ENCODE data around the gene ARFGEF3. TPM values are rescaled to one million over a fixed set of nuclear protein-coding genes. Genes with fewer than 3 reads are reported as not detected.
"Not testable (repeated sequence)": the region's sequence is repeated elsewhere in the genome, so short reads cannot be mapped to it uniquely, and the experiment has no call there.

The ARFGEF3 gene
- total RNA-seq, 4 donors from 2014 or later = 1.2 to 3.3 (median 2.2) TPM

DNA sequence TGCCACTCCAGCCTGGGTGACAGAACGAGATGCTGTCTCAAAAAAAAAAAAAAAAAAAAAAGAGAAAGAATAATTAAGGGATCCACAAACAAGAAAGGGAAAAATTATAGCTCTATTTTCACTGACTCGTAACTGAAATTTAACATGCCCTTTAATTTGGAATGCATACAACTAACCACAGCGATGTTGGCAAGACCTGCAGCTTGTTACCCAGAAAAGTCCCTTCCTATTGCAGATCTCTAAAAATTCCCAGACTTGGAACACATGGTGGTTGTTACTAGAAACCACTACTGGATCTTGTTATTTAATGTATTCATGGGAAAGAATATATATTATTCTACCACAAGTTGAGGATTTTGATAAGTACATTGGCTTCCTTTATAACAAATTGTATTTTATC is 188.2 kb downstream of the ARFGEF3 start:
- intact Hi-C loops (cut with DNase I) = no loop called here
- Histone ChIP-seq H3K4me3 (no peak overlapping the region), H3K27ac (replicated peaks in 1 of 4) (no peak overlapping the region), H3K36me3 (no peaks in the 10 kb centered on the region), H3K9me3 (no peaks in the 10 kb centered on the region), H3K4me1 (peaks cover 3 to 10% (median 6%) of the 10 kb centered on the region in 4 donors), H3K27me3 (no peaks in the 10 kb centered on the region)
- TF ChIP-seq, protein P1, sequence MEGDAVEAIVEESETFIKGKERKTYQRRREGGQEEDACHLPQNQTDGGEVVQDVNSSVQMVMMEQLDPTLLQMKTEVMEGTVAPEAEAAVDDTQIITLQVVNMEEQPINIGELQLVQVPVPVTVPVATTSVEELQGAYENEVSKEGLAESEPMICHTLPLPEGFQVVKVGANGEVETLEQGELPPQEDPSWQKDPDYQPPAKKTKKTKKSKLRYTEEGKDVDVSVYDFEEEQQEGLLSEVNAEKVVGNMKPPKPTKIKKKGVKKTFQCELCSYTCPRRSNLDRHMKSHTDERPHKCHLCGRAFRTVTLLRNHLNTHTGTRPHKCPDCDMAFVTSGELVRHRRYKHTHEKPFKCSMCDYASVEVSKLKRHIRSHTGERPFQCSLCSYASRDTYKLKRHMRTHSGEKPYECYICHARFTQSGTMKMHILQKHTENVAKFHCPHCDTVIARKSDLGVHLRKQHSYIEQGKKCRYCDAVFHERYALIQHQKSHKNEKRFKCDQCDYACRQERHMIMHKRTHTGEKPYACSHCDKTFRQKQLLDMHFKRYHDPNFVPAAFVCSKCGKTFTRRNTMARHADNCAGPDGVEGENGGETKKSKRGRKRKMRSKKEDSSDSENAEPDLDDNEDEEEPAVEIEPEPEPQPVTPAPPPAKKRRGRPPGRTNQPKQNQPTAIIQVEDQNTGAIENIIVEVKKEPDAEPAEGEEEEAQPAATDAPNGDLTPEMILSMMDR (IDR thresholded peaks at IDR 0.05) = no peak
- TF ChIP-seq POLR2A (IDR thresholded peaks at IDR 0.05; ENCODE audit: low read depth) (no peak), POLR2AphosphoS5 (IDR thresholded peaks at IDR 0.05) (no peak), EP300 (IDR thresholded peaks at IDR 0.05) (no peak)
- DNase-seq (ENCODE audit: extremely low spot score) = no peak
- 78% methylated on average over 3 of the region's 3 CpGs for WGBS

DNA sequence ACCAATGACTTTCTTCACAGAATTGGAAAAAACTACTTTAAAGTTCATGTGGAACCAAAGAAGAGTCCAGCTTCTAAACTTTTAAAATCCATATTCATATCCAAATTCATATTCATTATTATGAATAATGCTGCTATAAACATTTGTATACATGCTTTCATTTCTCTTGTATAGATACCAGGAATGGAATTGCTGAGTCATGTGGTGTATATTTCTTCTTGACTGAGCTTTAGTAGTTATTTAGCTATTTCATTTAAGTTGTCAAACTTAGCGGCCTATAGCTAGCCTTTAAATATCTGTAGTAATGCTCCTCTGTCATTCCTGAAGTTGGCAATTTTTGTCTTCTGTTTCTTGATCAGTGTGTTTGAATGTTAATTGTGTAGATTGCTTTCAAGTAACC is 196.2 kb downstream of the ARFGEF3 start:
- WGBS = 79% methylated on average over 1 of the region's 1 CpG
- intact Hi-C loops (cut with DNase I) = no loop called here
- TF ChIP-seq, protein P1 (IDR thresholded peaks at IDR 0.05) = no peak
- TF ChIP-seq EP300 (IDR thresholded peaks at IDR 0.05) (no peak), POLR2A (IDR thresholded peaks at IDR 0.05; ENCODE audit: low read depth) (no peak), POLR2AphosphoS5 (IDR thresholded peaks at IDR 0.05) (no peak)
- H3K36me3 ChIP-seq = no peaks in the 10 kb centered on the region
- no peaks in the 10 kb centered on the region for H3K4me1 ChIP-seq
- no peak for DNase-seq (ENCODE audit: extremely low spot score)
- no peak overlapping the region for H3K27ac ChIP-seq (replicated peaks in 1 of 4)
- no peaks in the 10 kb centered on the region for H3K27me3 ChIP-seq
- H3K4me3 ChIP-seq = no peak overlapping the region
- H3K9me3 ChIP-seq = no peaks in the 10 kb centered on the region

DNA sequence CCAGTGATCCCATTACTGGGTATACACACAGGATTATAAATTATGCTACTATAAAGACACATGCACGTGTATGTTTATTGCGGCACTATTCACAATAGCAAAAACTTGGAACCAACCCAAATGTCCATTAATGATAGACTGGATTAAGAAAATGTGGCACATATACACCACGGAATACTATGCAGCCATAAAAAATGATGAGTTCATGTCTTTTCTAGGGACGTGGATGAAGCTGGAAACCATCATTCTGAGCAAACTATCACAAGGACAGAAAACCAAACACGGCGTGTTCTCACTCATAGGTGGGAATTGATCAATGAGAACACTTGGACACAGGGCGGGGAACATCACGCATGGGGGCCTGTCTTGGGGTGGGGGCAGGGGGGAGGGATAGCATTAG is 206.9 kb downstream of the ARFGEF3 start:
- intact Hi-C loops (cut with DNase I); H3K4me1 ChIP-seq: not testable (repeated sequence)

DNA sequence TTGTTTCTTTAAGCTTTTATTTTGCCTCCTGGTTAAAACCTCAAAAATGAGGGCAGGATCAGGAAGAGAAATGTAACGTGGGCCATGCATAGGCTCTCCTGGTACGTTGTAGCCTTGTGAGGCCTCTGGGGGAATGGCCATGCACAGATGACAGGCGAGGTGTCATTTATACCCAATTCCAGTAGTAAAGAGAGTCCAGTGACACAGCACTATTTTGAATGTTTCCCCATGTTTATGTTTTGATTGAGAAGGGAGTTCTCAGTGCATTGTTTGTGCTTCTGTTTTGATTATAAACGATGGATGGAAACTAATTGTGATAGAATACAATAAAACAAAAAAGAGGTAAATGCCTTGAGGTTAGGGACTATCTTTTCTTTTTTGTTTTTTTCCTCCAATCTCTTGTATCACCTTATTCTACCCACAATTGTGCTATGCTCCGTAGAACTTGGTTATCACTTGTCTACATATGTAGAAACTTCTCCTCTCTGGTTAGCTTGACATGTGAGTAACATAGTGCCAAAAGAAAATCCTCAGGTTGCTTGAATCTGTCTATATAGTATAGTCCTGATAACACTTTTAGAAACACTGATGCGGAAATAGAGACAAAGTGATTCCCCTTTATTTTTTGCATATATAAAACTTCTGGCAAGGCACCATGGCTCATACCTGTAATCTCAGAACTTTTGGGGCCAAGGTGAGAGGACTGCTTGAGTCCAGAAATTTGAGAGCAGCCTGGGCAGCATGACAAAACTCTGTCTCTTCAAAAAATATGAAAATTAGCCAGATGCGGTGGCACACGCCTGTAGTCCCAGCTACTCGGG is 209.1 kb downstream of the ARFGEF3 start:
- no peak overlapping the region for H3K27ac ChIP-seq (replicated peaks in 1 of 4)
- TF ChIP-seq POLR2A (IDR thresholded peaks at IDR 0.05; ENCODE audit: low read depth) (no peak), POLR2AphosphoS5 (IDR thresholded peaks at IDR 0.05) (no peak), EP300 (IDR thresholded peaks at IDR 0.05) (no peak)
- TF ChIP-seq, protein P1 (IDR thresholded peaks at IDR 0.05) = no peak
- H3K9me3 ChIP-seq = no peaks in the 10 kb centered on the region
- peaks cover 0 to 4% (median 0%) of the 10 kb centered on the region in 4 donors for H3K27me3 ChIP-seq
- DNase-seq (ENCODE audit: extremely low spot score) = no peak
- WGBS = 77% methylated on average over 9 of the region's 9 CpGs
- intact Hi-C loops (cut with DNase I) = no loop called here
- H3K36me3 ChIP-seq = no peaks in the 10 kb centered on the region
- H3K4me1 ChIP-seq = no peaks in the 10 kb centered on the region
- no peak overlapping the region for H3K4me3 ChIP-seq

More for the DNA sequence above, 206.9 kb downstream of the ARFGEF3 start:
- H3K27me3 ChIP-seq; H3K9me3 ChIP-seq; H3K4me3 ChIP-seq; H3K36me3 ChIP-seq; DNase-seq (ENCODE audit: extremely low spot score); H3K27ac ChIP-seq (replicated peaks in 1 of 4): not testable (repeated sequence)
- WGBS = 89% methylated on average over 8 of the region's 8 CpGs

DNA sequence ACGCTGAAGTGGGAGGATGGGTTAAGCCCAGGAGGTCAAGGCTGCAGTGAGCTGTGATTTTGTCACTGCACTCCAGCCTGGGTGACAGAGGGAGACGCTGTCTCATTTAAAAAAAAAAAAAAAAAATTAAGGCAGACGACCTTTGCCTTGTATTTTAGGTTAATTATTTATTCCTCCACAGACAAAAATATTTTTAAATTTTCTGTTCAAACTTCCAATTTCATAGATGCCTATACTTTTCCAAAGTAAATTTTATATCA is 209.6 kb downstream of the ARFGEF3 start:
- H3K27ac ChIP-seq (replicated peaks in 1 of 4) = no peak overlapping the region
- no peaks in the 10 kb centered on the region for H3K4me1 ChIP-seq
- DNase-seq (ENCODE audit: extremely low spot score) = no peak
- H3K36me3 ChIP-seq = no peaks in the 10 kb centered on the region
- 66% methylated on average over 3 of the region's 3 CpGs for WGBS
- intact Hi-C loops (cut with DNase I) = no loop called here
- no peak overlapping the region for H3K4me3 ChIP-seq
- TF ChIP-seq POLR2A (IDR thresholded peaks at IDR 0.05; ENCODE audit: low read depth) (no peak), POLR2AphosphoS5 (IDR thresholded peaks at IDR 0.05) (no peak), EP300 (IDR thresholded peaks at IDR 0.05) (no peak)
- TF ChIP-seq, protein P1 (IDR thresholded peaks at IDR 0.05) = no peak
- H3K27me3 ChIP-seq = peaks cover 0 to 4% (median 0%) of the 10 kb centered on the region in 4 donors
- H3K9me3 ChIP-seq = no peaks in the 10 kb centered on the region
